ENCODE measurements around the gene BEST4. TPM values are rescaled to one million over a fixed set of nuclear protein-coding genes. Genes with fewer than 3 reads are reported as not detected.

Gene BEST4
- total and polyA plus RNA-seq, 2 of the 13 experiments (the other 11 are each of a cell fraction or from before 2014, with no cell fraction given), result 0.77 to 1.4 TPM

DNA sequence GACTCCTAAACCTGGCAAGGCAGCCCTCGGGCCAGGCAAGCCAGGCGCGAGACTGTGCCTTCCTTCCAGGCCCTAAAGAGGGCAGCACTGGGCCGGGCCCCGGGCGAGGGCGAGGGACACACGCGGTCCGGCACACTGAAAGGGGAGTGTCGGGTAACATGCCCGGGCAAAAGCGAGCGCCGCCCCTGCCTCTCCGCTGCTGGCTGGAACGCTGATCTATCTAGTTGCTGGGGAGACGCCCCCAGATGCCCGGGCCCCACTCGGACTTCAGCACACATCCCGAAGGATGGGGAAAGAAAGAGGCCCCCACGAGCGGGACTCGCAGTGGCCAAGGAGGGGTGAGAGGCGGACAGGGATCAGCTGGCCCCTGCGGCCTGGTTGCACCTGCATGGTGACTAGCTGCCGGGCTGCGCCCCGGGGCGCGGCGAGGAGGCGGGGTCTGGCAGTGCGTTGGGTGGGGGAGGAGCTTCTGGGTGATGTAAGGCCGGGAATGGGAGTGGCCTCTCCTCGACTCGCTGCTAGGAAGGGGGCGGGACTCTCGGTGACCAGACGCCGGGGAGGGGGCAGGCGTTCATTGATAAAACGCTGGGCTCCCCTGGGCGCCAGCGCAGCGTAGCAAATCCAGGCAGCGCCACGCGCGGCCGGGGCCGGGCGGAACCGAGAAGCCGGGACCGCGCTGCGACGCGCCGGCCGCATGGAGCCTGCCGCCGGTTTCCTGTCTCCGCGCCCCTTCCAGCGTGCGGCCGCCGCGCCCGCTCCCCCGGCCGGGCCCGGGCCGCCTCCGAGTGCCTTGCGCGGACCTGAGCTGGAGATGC, 12.0 kb upstream of the BEST4 start, which contains the start of gene PLK3 (continued):
- TF ChIP-seq, protein P1, sequence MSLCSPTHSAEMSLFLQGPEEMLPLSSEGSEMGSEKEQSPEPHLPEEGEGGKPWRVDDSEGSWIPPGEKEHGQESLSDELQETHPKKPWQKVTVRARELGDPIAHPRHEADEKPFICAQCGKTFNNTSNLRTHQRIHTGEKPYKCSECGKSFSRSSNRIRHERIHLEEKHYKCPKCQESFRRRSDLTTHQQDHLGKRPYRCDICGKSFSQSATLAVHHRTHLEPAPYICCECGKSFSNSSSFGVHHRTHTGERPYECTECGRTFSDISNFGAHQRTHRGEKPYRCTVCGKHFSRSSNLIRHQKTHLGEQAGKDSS (CRISPR knock-in tag; IDR thresholded peaks at IDR 0.05; ENCODE audit: borderline replicate concordance, low read depth), result peak; percentile 81
- TF ChIP-seq ZNF274 (CRISPR knock-in tag; IDR thresholded peaks at IDR 0.05) (peak; percentile 74), ZSCAN31 (CRISPR knock-in tag; IDR thresholded peaks at IDR 0.05; ENCODE audit: low read depth) (peak; percentile 34; the same call in 1 of the 2 replicates), ZSCAN22 (CRISPR knock-in tag; IDR thresholded peaks at IDR 0.05) (peak; percentile 65; the same call in 1 of the 2 replicates), PHB2 (IDR thresholded peaks at IDR 0.05; ENCODE audit: partially characterized antibody) (no peak), ZNF550 (CRISPR knock-in tag; IDR thresholded peaks at IDR 0.05; ENCODE audit: borderline replicate concordance) (peak; percentile 89), SMARCC2 (IDR thresholded peaks at IDR 0.05) (no peak), ZC3H13 (CRISPR knock-in tag; IDR thresholded peaks at IDR 0.05) (peak; percentile 68), CBX1 (IDR thresholded peaks at IDR 0.05; ENCODE audit: low read depth) (peak; percentile 67), ZNF230 (CRISPR knock-in tag; IDR thresholded peaks at IDR 0.05) (peak; percentile 95; the same call in 1 of the 2 replicates), HNRNPK (IDR thresholded peaks at IDR 0.05; ENCODE audit: low read depth, low read length, poor library complexity, severe bottlenecking) (peak; percentile 90), ZBTB21 (CRISPR knock-in tag; IDR thresholded peaks at IDR 0.05) (no peak), ZSCAN9 (CRISPR knock-in tag; IDR thresholded peaks at IDR 0.05; ENCODE audit: borderline replicate concordance) (no peak), U2AF1 (optimal IDR thresholded peaks at IDR 0.05; ENCODE audit: low read depth, low read length) (peak; percentile 68), KAT8 (CRISPR knock-in tag; IDR thresholded peaks at IDR 0.05) (peak; percentile 78; the same call in 1 of the 2 replicates)
- TF ChIP-seq, protein P2, sequence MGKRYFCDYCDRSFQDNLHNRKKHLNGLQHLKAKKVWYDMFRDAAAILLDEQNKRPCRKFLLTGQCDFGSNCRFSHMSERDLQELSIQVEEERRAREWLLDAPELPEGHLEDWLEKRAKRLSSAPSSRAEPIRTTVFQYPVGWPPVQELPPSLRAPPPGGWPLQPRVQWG (CRISPR knock-in tag; IDR thresholded peaks at IDR 0.05; ENCODE audit: borderline replicate concordance, low read depth), result no peak
- TF ChIP-seq, protein P3, sequence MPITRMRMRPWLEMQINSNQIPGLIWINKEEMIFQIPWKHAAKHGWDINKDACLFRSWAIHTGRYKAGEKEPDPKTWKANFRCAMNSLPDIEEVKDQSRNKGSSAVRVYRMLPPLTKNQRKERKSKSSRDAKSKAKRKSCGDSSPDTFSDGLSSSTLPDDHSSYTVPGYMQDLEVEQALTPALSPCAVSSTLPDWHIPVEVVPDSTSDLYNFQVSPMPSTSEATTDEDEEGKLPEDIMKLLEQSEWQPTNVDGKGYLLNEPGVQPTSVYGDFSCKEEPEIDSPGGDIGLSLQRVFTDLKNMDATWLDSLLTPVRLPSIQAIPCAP (CRISPR knock-in tag; IDR thresholded peaks at IDR 0.05; ENCODE audit: low read depth), result 0 out of 2 replicates have a peak, but pooled peaks have one; percentile 22
- TF ChIP-seq, protein P4, sequence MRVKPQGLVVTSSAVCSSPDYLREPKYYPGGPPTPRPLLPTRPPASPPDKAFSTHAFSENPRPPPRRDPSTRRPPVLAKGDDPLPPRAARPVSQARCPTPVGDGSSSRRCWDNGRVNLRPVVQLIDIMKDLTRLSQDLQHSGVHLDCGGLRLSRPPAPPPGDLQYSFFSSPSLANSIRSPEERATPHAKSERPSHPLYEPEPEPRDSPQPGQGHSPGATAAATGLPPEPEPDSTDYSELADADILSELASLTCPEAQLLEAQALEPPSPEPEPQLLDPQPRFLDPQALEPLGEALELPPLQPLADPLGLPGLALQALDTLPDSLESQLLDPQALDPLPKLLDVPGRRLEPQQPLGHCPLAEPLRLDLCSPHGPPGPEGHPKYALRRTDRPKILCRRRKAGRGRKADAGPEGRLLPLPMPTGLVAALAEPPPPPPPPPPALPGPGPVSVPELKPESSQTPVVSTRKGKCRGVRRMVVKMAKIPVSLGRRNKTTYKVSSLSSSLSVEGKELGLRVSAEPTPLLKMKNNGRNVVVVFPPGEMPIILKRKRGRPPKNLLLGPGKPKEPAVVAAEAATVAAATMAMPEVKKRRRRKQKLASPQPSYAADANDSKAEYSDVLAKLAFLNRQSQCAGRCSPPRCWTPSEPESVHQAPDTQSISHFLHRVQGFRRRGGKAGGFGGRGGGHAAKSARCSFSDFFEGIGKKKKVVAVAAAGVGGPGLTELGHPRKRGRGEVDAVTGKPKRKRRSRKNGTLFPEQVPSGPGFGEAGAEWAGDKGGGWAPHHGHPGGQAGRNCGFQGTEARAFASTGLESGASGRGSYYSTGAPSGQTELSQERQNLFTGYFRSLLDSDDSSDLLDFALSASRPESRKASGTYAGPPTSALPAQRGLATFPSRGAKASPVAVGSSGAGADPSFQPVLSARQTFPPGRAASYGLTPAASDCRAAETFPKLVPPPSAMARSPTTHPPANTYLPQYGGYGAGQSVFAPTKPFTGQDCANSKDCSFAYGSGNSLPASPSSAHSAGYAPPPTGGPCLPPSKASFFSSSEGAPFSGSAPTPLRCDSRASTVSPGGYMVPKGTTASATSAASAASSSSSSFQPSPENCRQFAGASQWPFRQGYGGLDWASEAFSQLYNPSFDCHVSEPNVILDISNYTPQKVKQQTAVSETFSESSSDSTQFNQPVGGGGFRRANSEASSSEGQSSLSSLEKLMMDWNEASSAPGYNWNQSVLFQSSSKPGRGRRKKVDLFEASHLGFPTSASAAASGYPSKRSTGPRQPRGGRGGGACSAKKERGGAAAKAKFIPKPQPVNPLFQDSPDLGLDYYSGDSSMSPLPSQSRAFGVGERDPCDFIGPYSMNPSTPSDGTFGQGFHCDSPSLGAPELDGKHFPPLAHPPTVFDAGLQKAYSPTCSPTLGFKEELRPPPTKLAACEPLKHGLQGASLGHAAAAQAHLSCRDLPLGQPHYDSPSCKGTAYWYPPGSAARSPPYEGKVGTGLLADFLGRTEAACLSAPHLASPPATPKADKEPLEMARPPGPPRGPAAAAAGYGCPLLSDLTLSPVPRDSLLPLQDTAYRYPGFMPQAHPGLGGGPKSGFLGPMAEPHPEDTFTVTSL (CRISPR knock-in tag; IDR thresholded peaks at IDR 0.05; ENCODE audit: borderline replicate concordance), result peak; percentile 75; the same call in 1 of the 2 replicates
- TF ChIP-seq, protein P5, sequence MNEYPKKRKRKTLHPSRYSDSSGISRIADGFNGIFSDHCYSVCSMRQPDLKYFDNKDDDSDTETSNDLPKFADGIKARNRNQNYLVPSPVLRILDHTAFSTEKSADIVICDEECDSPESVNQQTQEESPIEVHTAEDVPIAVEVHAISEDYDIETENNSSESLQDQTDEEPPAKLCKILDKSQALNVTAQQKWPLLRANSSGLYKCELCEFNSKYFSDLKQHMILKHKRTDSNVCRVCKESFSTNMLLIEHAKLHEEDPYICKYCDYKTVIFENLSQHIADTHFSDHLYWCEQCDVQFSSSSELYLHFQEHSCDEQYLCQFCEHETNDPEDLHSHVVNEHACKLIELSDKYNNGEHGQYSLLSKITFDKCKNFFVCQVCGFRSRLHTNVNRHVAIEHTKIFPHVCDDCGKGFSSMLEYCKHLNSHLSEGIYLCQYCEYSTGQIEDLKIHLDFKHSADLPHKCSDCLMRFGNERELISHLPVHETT (CRISPR knock-in tag; conservative IDR thresholded peaks at IDR 0.05), result no peak; the same call in 1 of the 2 replicates

All from HepG2 (cell line).